K562 (cell line): ENCODE results near the gene TCIRG1. TPM values are rescaled to one million over a fixed set of nuclear protein-coding genes. Genes with fewer than 3 reads are reported as not detected.
A peak's percentile ranks its signal among the peaks of the same experiment; 100 is the strongest.

Experiments used
- ATAC-seq: fragments of 200-7000 bp; cut with Tn5 transposase; 3 replicates; pipeline ENCODE4 v1.9.1; 2020; ENCODE audit warnings: moderate library complexity
- BruUV-seq: library from RNA; stranded (reverse); fragments of 400-500 nt; replicated peaks from 2 replicates; lab custom pipeline; 2021; lab: Mats Ljungman, UMichigan
- CTCF ChIA-PET: fragments of 300-600 bp; formaldehyde crosslinking; extraction: SDS; loops from one replicate; lab custom pipeline; 2021; ENCODE audit warnings: low intra/inter-chr PET ratio; lab: Yijun Ruan, JAX
- POLR2A ChIA-PET: fragments of 300-600, 350-650 bp; sonication (Branson Sonifier 250); formaldehyde crosslinking; extraction: SDS; loops from one replicate; lab custom pipeline; 2021; ENCODE audit warnings: antibody characterized with exemption, inconsistent platforms; lab: Yijun Ruan, JAX
- DNase-seq, 4 experiments: peaks; one replicate each; pipeline versions ENCODE4 v3.0.0 to v3.0.0-alpha.2; 2011 to 2018; ENCODE audit warnings: low spot score in 3 of 4, mixed read lengths in 3 of 4; ENCODE audit errors: extremely low read depth in 1 of 4
- FAIRE-seq: peaks from 2 replicates; lab custom pipeline; 2011; peaks lifted over from hg19 to GRCh38; lab: Jason Lieb, UNC
- H2AFZ ChIP-seq: 2 replicates; pipeline ENCODE4 v1.6.0; 2011; ENCODE audit warnings: low read depth, low read length, control low read depth, inconsistent platforms
- H3K27ac ChIP-seq: fragments of 200-600 bp; 3 replicates; pipeline ENCODE4 v1.8.0; 2011; ENCODE audit warnings: low read depth, mild to moderate bottlenecking, control low read depth, inconsistent platforms, low read length, moderate library complexity, mixed read lengths; ENCODE audit errors: extremely low read depth
- H3K27me3 ChIP-seq, 2 experiments: fragments of 300-600 bp in 1 of 2; 2 replicates in 1 of 2; 3 replicates in 1 of 2; pipeline versions ENCODE4 v1.6.0 to v1.8.0; 2011; ENCODE audit warnings: inconsistent platforms in 2 of 2, low read length in 2 of 2, mild to moderate bottlenecking in 1 of 2, mixed read lengths in 1 of 2, moderate library complexity in 1 of 2; ENCODE audit not compliant: control insufficient read depth in 2 of 2, insufficient read depth in 2 of 2
- H3K36me3 ChIP-seq: fragments of 300-600 bp; 3 replicates; pipeline ENCODE4 v1.8.0; 2011; ENCODE audit warnings: mild to moderate bottlenecking, low read length, inconsistent platforms; ENCODE audit not compliant: control insufficient read depth, insufficient read depth
- H3K4me1 ChIP-seq, 2 experiments: fragments of 200-600 bp in 1 of 2; replicated peaks in 1 of 2; 2 replicates in 1 of 2; 3 replicates in 1 of 2; pipeline versions ENCODE4 v1.5.1 to v1.8.0; 2011; ENCODE audit warnings: inconsistent platforms in 2 of 2, low read length in 2 of 2, mild to moderate bottlenecking in 1 of 2, mixed read lengths in 1 of 2, moderate library complexity in 1 of 2; ENCODE audit not compliant: control insufficient read depth in 2 of 2, insufficient read depth in 2 of 2
- H3K4me2 ChIP-seq: 2 replicates; pipeline ENCODE4 v1.6.1; 2011; ENCODE audit warnings: low read length, control low read depth, inconsistent platforms, mixed read lengths; ENCODE audit not compliant: insufficient read depth
- H3K4me3 ChIP-seq: fragments of 200-600 bp; sonication (generic), shearing (Covaris generic); 2 replicates; pipeline ENCODE4 v1.5.1; 2016; ENCODE audit warnings: control low read depth, inconsistent platforms
- H3K79me2 ChIP-seq: fragments of 200-600 bp; 3 replicates; pipeline ENCODE4 v1.8.0; 2011; ENCODE audit warnings: low read length, inconsistent platforms; ENCODE audit not compliant: control insufficient read depth, insufficient read depth
- H3K9ac ChIP-seq, 2 experiments: 2 replicates each; pipeline versions ENCODE4 v1.6.0 to v1.6.1; 2011; ENCODE audit warnings: low read depth in 2 of 2, low read length in 2 of 2, control low read depth in 1 of 2, inconsistent platforms in 1 of 2, mild to moderate bottlenecking in 1 of 2, mixed read lengths in 1 of 2; ENCODE audit not compliant: insufficient read depth in 1 of 2
- H3K9me1 ChIP-seq: one replicate; pipeline ENCODE4 v1.6.0; 2011; ENCODE audit warnings: inconsistent platforms, mild to moderate bottlenecking, low read length, moderate library complexity; ENCODE audit not compliant: control insufficient read depth, insufficient read depth
- H3K9me3 ChIP-seq: replicated peaks from 2 replicates; pipeline ENCODE4 v1.5.1; 2011; ENCODE audit warnings: low read depth, low read length, inconsistent platforms; ENCODE audit not compliant: control insufficient read depth, insufficient read depth
- H4K20me1 ChIP-seq: replicated peaks from 2 replicates; pipeline ENCODE4 v1.6.1; 2011; ENCODE audit warnings: low read length, inconsistent platforms, mixed read lengths; ENCODE audit not compliant: control insufficient read depth, insufficient read depth
- KAT2B ChIP-seq: IDR thresholded peaks from one replicate; pipeline ENCODE4 v1.6.1; 2012; ENCODE audit warnings: low read depth, mild to moderate bottlenecking, control low read depth, inconsistent platforms, low read length, moderate library complexity
- MAZ ChIP-seq, 2 experiments: fragments of 450-650 bp in 1 of 2; sonication (generic) in 1 of 2; formaldehyde crosslinking; IDR thresholded peaks in 1 of 2; conservative IDR thresholded peaks in 1 of 2; 2 replicates each; pipeline versions ENCODE4 v1.4.0 to v1.5.0; 2020; ENCODE audit warnings: mild to moderate bottlenecking in 1 of 2, missing genetic modification reagents in 1 of 2
- NFIX ChIP-seq: fragments of 250-450 bp; sonication (Bioruptor Pico); IDR thresholded peaks from 2 replicates; pipeline ENCODE4 v1.4.0; 2020; ENCODE audit warnings: low read depth, mild to moderate bottlenecking, moderate library complexity
- POLR2G ChIP-seq: fragments of 200-400 bp; formaldehyde crosslinking; IDR thresholded peaks from 2 replicates; pipeline ENCODE4 v1.6.1; 2017; ENCODE audit warnings: low read depth, mild to moderate bottlenecking, antibody characterized with exemption, low read length, moderate library complexity
- POLR3A ChIP-seq: IDR thresholded peaks from 2 replicates; pipeline ENCODE4 v1.6.1; 2011; ENCODE audit warnings: borderline replicate concordance, mild to moderate bottlenecking, moderate library complexity; ENCODE audit not compliant: insufficient read length, insufficient read depth; ENCODE audit errors: extremely low read depth
- TEAD1 ChIP-seq, 2 experiments: fragments of 450-650 bp in 1 of 2; sonication (generic) in 1 of 2; formaldehyde crosslinking; IDR thresholded peaks; 2 replicates each; pipeline versions ENCODE4 v1.4.0 to v1.8.0; 2020 to 2022; ENCODE audit warnings: mild to moderate bottlenecking in 2 of 2, missing genetic modification reagents in 1 of 2
- YY1 ChIP-seq, 3 experiments: IDR thresholded peaks; 2 replicates each; pipeline ENCODE4 v1.6.1; 2011; ENCODE audit warnings: low read length in 2 of 3, mild to moderate bottlenecking in 2 of 3, moderate library complexity in 2 of 3, borderline replicate concordance in 1 of 3, control low read depth in 1 of 3, low read depth in 1 of 3; ENCODE audit not compliant: insufficient read depth in 3 of 3, insufficient replicate concordance in 2 of 3, control insufficient read depth in 1 of 3, insufficient read length in 1 of 3; ENCODE audit errors: extremely low read depth in 1 of 3
- ZNF175 ChIP-seq: fragments of 200-800 bp; sonication (Bioruptor generic); IDR thresholded peaks from 2 replicates; pipeline ENCODE4 v1.6.1; 2016; ENCODE audit warnings: low read depth, mild to moderate bottlenecking, missing genetic modification characterization, missing compliant biosample characterization
- ZNF311 ChIP-seq: fragments of 250-450 bp; sonication (Bioruptor Pico); IDR thresholded peaks from 2 replicates; pipeline ENCODE4 v1.4.0; 2020; ENCODE audit warnings: mild to moderate bottlenecking, moderate library complexity
- ZNF766 ChIP-seq: fragments of 200-800 bp; sonication (Bioruptor generic); conservative IDR thresholded peaks from 2 replicates; pipeline ENCODE4 v1.6.1; 2016; ENCODE audit warnings: missing genetic modification characterization, missing compliant biosample characterization
- ZNF79 ChIP-seq: fragments of 250-450 bp; sonication (Bioruptor Pico); IDR thresholded peaks from 2 replicates; pipeline ENCODE4 v1.4.0; 2020; ENCODE audit warnings: low read depth, mild to moderate bottlenecking, moderate library complexity
- WGBS: fragments of 100-300 bp; shearing (Covaris generic); methylation state at CpG from one replicate; pipeline ENCODE4 v1.1.6; 2016; ENCODE audit warnings: low coverage, mixed read lengths; ENCODE audit not compliant: insufficient coverage; ENCODE audit errors: missing lambda C conversion rate; 5-methylcytosine and 5-hydroxymethylcytosine counted together
- in situ Hi-C: fragments of 300-500 bp; cut with MboI; formaldehyde crosslinking; loops from 4 replicates; pipeline ENCODE4 v1.15.0; 2018; ENCODE audit warnings: inconsistent platforms, mixed read lengths
- intact Hi-C: fragments of 100-400 bp; cut with micrococcal nuclease; formaldehyde crosslinking; loops from 2 replicates; pipeline ENCODE4 v1.14.2; 2022
- polyA plus RNA-seq, 8 experiments: library from polyadenylated mRNA; depleted of rRNA in 4 of 8; stranded (reverse) in 5 of 8; unstranded in 3 of 8; fragments of >200 nt; fragmentation: Nextera tagmentation in 2 of 8; fragmentation: Illumina TruSeq in 1 of 8; extraction: Ambion mirVana in 2 of 8; extraction: Trizol in 1 of 8; gene quantifications; 2 replicates each; pipeline versions ENCODE4 v1.2.1 to v1.2.3, GENCODE V29; 2011 to 2014; ENCODE audit warnings: inconsistent platforms in 1 of 8, missing spikeins in 1 of 8
- total RNA-seq, 7 experiments: library from RNA; depleted of rRNA in 6 of 7; stranded (reverse); fragments of >200 nt in 6 of 7; fragmentation: Illumina TruSeq in 2 of 7; extraction: Trizol in 2 of 7; gene quantifications; 2 replicates each; pipeline versions ENCODE4 v1.2.1 to v1.2.3, GENCODE V29; 2011 to 2021; ENCODE audit warnings: low replicate concordance in 1 of 7
- TF ChIP-seq, protein P1 (sequence below): fragments of 450-650 bp; conservative IDR thresholded peaks from 2 replicates; pipeline ENCODE4 v1.6.1; 2016; ENCODE audit warnings: missing genetic modification characterization, low read depth, mild to moderate bottlenecking, control low read depth, missing compliant biosample characterization

The TCIRG1 gene
- total and polyA plus RNA-seq, 9 of the 15 experiments (the other 6 are each of a cell fraction or from before 2014, with no cell fraction given): 0.49 to 143 (median 24.4) TPM

DNA sequence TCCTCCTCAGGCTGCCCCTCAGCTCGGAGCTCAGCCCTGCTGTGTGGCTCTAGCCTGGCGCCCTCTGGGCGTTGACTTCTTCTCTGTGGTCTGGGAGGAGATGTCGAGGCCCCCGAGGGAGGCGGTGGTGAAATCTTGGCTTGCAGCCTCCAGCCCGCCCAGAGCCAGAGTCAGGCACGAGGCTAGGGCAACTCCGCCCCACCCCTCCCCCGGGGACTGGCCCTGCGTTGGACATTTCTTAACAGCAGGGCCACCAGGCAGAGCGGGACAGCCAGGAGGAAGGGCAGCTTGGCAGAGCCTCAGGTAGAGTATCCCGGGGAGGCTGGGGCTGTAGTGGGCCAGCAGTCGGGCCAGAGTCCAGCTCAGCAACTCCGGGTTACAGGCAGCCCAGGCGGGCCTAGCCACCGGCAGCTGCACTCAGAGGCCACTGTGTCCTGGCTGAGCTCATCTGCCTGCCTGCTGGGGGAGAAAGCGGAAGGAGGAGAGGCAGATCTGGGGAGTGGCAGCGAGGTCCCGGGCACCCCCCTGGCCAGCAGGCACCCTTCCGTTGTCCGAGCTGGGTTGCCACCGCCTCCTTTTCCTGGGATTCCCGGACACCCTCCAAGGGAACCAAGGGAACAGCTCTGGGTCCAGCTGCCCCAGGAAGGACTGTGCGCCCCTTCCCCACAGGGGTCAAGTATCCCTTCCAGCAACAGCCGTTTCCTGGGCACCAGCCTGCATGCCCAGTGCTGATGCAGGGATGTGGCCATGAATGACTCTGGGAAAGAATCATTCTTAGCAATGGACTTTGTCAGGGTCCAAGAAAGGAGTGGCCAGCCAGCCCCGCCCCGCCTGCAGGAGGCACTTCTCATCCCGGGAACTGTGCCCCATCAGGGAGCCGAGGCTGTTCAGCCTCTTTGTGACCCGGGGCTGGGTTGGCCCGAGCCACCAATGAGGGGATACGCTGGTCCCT is 28.5 kb upstream of the TCIRG1 start, which contains the start of gene ALDH3B1 (continued):
- peak; percentile 70 for TF ChIP-seq POLR2G
- TF ChIP-seq POLR3A: no peak
- no peak for TF ChIP-seq NFIX (CRISPR knock-in tag)

DNA sequence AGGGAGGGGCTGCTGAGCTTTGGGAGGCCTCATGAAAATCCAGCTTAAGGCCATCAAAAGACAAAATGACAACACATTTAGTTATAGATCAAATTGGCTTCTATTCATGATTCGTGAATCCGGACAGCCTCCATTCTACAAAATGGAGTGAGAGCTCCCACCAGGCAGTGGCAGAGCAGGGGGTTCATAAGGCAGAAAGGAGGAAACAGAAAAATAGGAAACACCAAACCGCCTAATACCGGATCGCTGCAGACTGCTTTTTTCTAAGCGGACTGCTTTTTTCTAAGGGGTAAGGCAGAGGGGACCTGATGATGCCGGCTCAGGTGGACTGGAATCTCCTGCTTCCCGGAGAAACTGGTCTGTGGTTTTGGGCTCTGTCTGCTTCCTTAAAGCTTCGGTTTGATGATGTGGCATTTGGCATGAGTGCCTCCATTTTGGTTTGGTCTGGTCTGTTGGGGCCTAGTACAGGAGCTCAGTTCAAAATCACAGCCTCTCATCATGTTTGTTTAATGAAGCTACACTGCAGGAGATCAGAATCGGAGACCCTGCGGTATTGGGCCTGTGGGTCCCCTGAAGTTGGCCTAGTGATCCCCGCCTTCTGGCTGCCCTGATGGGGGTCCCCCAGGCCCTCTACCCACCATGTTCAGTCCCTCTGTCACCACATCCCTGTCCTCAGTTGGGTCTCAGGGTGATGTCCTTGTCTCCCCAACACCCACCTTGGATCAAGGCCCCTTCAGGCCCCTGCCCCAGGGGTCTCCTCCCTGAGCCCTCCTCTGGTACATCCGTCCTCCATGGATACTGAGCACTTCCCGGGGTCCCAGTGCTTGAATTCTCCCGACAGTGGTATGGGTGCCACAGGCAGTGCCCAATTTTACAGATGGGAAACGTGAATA is 27.5 kb upstream of the TCIRG1 start:
- Histone ChIP-seq H3K36me3 (no peaks in the 10 kb centered on the region), H2AFZ (no peak overlapping the region), H3K4me2 (no peak overlapping the region), H3K9me3 (no peaks in the 10 kb centered on the region), H3K79me2 (no peaks in the 10 kb centered on the region), H3K9me1 (no peaks in the 10 kb centered on the region), H3K27me3 (no peaks in the 10 kb centered on the region), H3K27ac (no peak overlapping the region), H3K9ac (peak overlapping the region in 1 of 2 experiments; percentile 14; a peak in 1 of 4 replicates), H4K20me1 (peaks cover 3% of the 10 kb centered on the region; the same call in 1 of the 2 replicates), H3K4me3 (no peak overlapping the region), H3K4me1 (peaks cover 22 to 63% of the 10 kb centered on the region in 2 experiments)
- ATAC-seq: no peak
- intact Hi-C loops: no loop called here
- BruUV-seq: no TSS peak
- 76% methylated on average over 16 of the region's 16 CpGs for WGBS
- in situ Hi-C loops: no loop called here
- ChIA-PET POLR2A (interaction anchor here (1.2 to 1.3 kb wide), 4 partner anchors 11 to 18 kb away, joined by 3 to 6 read pairs (median 3); no protein-coding TSS in a partner anchor), CTCF (no interaction called here)
- no peak for DNase-seq
- FAIRE-seq: no peak
- TF ChIP-seq ZNF311 (CRISPR knock-in tag) (peak; percentile 85), KAT2B (no peak), ZNF766 (peak; percentile 53; the same call in 1 of the 2 replicates), ZNF175 (peak; percentile 75; the same call in 1 of the 2 replicates), YY1 (IDR thresholded peaks at IDR 0.05; ENCODE audit: borderline replicate concordance in 1 of 3, control insufficient read depth in 1 of 3, extremely low read depth in 1 of 3, insufficient read depth in 3 of 3, insufficient read length in 1 of 3, insufficient replicate concordance in 2 of 3, low read depth in 1 of 3, low read length in 2 of 3) (peak in 1 of 3 experiments; percentile 43), ZNF79 (CRISPR knock-in tag) (peak; percentile 51; the same call in 1 of the 2 replicates), TEAD1 (CRISPR knock-in tag; IDR thresholded peaks at IDR 0.05) (peak in 1 of 2 experiments; percentile 68; a peak in 1 of 4 replicates), MAZ (CRISPR knock-in tag; conservative IDR thresholded peaks at IDR 0.05 in 1 of 2, IDR thresholded peaks at IDR 0.05 in 1 of 2) (0 out of 4 replicates have a peak, but pooled peaks of 1 of the 2 experiments have one; percentile 22)
- TF ChIP-seq, protein P1, sequence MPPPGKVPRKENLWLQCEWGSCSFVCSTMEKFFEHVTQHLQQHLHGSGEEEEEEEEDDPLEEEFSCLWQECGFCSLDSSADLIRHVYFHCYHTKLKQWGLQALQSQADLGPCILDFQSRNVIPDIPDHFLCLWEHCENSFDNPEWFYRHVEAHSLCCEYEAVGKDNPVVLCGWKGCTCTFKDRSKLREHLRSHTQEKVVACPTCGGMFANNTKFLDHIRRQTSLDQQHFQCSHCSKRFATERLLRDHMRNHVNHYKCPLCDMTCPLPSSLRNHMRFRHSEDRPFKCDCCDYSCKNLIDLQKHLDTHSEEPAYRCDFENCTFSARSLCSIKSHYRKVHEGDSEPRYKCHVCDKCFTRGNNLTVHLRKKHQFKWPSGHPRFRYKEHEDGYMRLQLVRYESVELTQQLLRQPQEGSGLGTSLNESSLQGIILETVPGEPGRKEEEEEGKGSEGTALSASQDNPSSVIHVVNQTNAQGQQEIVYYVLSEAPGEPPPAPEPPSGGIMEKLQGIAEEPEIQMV: peak; percentile 72
